NCI-H1092 treated with DMSO at 0.1 percent for 48 hours (cell line): ENCODE results near the gene MUTYH.

ENCODE experiments used
- DNase-seq: peaks from one replicate; lab custom pipeline; 2025; lab: John Stamatoyannopoulos, UW

MUTYH gene

DNA sequence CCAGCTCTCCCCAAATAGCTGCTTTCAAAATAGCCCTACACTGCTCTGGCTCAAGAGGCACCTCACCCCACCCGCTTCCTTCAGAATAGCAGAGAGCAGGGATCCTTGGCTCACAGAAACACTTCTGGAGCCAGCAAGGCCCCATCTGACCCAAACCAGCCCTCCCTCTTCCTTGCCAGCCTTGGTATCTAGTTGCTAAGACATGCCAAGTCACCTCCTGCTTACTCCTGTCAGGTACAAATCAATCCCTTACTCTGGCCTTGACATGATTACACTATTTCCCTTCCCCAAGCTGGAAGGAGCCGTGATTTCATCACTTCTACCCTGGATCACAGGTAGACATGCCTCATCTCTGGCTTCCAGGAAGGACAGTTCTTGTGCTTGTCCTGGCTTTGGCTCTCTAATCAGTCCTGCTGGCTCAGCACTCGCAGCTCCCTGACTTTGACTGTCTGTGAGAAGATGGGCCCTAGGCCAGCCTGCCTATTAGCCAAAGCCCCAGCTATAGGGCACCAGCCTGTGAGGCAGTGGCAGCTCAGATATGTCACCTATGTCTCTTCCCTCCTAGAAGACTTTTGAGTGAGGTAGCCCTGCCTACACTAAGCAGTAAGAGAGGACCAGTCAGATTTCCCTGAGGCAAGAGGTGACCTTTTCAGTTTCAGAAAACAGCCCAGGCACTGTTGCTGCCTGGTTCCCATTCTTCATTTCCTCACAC is 8.9 kb upstream of the MUTYH start:
- DNase-seq: no peak

DNA sequence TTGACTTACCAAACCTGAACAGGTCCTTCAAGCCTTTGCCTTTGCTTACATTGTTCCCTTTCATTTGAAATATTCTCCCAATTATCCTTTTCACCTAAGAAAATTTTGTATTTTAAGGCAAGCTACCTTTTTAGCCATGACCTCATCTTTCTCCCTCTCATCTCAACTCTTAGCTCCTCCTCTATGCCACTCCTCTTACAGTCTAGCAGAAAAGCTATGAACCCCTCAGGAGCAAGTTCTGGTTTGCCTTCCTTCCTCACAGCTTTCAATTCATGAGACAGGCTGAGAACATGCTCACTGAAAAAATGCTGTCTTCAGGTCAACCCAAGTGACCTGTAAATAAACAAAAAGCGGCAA is 8.3 kb upstream of the MUTYH start:
- no peak for DNase-seq

DNA sequence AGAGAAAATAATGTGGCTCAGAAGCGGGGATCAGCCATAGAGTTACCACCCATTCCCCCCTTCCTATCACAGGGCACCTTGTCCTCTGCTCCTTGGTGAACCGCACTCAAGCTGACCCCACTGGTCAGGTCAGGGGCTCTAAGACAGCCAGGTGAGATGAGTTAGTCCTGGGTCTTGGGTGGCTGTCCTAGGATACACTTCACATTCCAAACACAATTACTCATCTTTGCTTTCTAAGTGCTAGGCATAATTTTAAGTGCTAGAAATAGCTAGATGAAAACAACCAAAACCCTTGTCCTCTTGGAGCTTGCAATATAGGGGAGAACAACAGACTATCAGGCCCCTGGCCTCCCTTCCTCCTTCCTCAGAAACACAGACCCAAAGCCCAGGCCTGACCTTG is 7.8 kb upstream of the MUTYH start:
- no peak for DNase-seq

DNA sequence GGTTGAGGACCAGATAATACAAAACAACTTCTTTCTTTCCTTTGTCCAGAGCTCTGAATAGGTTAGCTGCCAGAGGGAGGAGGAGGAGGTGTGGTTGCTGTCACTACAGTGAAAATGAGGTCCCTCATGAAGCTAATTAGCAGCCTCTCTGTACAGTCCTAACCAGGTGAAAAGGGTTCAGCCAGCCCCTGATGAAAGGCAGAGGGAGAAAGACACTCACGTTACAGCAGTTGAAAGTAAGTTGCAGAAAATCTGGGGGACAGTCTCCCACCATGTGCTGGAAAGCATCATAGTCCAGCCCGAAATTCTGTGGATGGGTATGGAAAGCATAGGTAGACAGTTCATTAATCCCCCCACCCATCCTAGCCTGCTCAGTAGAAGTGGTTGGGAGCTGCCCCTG is 6.2 kb upstream of the MUTYH start:
- DNase-seq: no peak

DNA sequence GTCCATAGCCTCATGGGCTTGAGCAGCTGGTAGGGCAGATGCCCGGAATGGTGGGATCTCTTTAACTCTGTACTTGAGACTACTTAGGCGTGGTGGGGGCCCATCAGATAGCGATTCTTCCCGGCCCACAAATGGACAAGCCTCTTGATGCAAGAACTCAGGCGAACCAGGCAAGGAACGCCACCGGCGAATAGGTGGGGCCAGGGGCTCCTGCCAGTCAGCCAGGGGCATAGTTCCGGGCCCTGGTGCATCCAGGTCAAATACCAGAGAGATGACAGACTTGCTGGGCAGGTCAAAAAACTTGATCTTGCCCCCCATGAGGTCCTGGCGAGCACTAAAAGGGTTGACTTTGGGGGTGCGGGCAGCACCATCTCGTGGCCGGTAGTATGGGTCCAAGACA is 4.8 kb upstream of the MUTYH start:
- DNase-seq: no peak

DNA sequence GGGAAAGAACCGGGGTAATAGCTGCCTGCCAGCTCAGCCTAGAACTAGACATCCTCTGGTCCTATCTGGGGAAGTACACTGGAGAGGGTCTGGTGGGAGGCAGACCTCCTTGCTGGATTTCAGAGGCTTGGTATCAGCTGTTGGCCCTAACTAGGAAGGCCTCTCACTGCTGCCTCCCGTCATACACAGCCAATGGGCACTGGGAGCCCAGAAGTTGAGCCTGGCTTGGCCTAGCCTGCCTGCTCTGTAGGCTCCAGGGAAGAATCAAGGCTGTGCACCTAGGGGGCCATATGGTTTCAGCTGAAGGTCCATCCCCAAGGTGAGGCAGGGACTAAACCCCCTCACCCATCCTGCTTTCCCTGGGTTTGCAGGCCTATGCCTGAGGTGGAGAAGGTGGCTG is 4.3 kb upstream of the MUTYH start:
- DNase-seq: no peak

DNA sequence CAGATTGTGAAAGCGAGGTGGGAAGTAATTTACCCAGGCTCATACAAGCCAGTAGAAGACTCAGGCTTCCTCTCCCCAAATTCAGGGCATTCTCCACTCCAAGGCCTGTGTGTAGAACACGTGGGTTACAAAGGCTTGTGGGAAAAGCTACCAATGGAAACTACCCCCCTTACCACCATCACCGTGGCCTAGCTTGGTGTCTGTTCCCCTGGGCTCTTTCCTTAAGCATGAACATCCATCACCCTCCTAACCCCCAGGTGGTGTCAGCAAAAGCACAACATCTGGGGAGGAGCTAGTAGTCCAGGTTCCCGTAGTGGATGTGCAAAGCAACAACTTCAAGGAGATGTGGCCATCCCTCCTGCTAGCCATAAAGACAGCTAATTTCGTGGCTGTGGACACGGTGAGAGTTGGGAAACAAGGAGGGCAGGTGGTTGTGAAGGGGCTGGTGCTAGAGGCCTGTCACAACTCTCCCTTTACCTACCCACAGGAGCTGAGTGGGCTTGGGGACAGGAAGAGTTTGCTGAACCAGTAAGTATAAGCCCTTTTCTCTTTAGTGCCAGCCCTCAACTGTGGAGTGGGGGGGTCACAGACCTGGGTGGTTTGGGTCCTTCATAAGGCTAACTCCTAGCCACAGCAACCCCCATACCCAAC is 701 bp upstream of the MUTYH start:
- DNase-seq: no peak

DNA sequence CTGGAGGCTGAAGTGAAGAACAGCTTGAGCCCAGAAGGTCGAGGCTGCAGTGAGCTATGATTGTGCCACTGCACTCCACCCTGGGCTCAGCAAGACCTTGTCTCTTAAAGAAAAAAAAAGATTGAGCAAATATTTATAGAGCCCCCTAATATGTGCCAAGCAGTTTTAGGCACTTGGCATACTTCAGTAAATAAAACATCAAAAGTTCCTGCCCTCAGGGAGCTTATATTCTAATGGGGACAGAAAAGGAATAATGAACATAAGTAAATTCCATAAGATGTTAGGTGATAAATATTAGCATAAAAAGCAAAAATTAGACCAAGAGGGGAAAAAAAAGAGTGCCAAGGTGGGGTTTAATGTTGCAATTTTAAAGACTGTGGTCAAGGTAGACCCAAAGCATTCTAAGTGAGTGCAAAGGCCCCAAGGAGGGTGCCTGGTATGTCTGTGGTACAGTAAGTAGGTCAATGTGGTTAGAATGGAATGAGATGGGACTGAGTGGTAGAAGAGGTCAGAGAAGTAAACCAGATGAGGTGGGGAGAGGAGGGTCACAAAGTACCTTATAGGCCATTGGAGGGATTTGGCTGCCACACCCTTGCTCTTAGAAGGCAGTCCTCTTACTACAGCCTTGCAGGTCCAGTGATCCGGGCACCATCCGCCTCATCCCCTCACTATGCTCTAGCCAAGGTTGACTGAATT is 2.5 kb downstream of the MUTYH start:
- DNase-seq: no peak

DNA sequence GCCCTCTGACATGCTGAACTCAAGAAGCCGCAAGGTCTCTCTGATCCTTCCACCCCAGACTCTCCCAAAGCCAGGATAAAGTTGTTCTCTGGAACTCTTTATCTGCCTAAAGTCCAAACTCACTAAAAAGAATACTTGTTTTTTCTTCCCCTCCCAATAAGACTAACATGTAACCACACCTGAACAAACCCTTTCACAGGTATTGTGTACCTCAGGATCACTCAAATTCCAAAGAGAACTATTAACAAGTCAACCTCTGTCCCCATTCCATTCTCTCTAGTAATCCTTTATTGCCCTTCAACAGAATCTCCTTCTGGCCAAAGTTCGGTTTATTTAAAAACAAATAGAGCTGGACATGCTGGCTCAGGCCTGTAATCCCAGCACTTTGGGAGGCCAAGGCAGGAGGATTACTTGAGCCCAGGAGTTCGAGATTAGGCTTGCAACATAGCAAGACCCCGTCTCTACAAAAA is 4.3 kb downstream of the MUTYH start:
- no peak for DNase-seq

DNA sequence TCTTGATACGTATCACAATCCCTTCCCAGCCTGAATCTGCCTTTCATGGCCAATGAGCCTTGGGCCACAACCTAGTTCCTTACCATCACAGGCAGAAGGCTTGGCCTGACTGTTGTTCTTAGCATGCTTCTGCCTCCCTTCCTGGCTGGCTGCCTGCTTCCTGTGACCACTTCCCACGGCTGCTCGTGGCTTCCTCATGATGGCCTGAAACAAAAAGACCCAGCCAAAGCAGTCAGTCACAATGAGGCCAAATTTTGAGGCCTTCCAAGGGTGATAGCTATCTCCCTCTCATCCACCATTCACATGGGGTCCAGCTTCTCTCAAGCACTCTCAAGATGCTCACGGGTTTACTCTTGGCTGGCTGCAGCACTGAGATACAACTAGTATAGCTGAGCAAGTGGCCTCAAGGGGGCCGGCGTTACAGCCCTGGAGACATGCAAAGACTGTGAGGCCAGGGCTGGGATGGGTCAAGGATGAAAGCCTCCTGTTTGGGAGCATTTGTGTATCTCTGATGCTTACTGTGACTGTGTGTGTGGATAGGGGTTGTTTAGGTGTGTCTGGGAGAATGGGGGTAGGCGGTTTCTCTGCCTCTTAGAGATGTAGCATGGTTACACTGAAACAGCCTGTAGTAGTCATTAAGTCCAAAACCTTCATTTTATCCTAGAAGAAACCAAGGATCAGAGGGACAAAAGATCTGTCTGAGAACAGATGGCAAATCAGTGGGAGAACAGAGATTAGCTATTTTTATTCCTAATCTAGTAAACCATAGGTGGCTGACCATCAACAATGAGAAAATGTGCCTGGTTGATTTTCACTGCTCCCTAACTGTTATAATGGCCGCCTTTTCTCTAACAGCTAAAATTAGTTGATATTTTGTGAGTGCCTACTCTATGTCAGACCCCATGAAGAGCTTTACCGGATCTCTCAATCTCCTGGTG is 5.7 kb downstream of the MUTYH start:
- no peak for DNase-seq

DNA sequence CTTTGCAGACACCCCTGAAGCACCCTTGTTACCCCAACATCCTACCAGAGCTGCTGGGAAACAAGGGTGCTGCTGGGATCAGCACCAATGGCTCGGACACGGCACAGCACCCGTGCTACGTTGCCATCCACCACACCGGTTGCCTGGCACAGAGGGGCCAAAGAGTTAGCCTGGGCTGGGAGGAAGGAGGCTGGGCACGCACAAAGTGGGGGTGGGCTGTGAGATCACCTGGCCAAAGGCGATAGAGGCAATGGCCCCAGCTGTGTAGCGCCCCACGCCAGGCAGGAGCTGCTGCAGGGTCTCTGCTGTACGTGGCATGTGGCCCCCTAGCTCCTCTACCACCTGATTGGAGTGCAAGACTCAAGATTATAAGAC is 7.9 kb downstream of the MUTYH start:
- DNase-seq: no peak

DNA sequence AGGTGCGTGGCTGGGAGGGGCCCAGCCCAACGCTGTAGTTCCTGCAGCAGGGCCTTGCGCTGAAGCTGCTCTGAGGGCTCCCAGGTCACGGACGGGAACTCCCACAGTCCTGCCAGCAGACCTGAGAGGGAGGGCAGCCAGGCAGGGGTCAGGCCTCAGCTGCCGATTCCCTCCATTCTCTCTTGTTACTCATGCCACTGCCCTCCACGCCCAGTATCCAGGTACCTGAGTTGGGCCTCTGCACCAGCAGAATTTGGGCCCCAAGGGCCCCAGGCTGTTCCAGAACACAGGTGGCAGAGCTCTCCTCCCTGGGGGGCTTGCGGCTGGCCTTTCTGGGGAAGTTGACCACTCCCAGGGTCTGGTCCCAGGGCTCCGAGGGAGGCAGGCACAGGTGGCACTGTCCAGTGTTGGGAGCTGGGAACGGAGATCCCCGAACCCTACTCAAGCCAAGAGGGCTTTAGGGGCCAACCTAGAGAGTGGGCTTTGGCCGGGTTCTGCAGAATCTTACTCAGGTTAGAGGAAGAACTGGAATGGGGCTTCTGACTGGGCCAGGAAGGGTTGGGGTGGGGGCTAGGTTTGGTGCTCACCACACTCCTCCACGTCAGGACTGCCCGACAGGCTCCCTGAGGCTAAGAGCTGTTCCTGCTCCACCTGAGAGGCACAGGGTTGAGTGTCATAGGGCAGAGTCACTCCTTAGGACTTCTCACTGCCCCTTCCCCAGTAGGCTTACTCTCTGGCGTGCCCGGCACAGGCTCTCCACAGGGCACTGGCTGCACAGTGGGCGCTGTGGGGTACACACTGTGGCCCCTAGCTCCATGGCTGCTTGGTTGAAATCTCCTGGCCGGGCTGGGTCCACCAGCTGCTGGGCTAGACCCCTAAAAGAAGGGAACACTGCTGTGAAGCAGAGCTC is 8.5 kb downstream of the MUTYH start:
- no peak for DNase-seq

DNA sequence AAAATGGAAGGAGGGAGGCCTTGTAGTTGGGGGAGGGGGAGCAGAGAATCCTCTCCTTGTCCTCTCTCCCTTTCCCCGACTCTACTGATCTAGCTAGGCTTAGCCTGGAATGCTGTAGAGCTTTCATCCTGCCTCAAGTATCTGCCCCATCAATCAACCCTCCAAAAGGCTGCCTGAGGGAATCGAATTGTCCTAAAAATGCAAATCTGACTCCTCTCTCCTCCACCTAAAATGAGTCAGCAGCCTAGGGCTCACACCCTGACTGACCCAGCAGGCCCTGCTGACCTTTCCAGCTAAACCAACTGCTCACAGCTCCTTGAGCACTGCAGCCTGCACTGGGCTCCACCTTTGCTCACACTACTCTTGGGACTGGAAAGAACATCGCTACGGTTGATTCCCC is 10.8 kb downstream of the MUTYH start:
- no peak for DNase-seq

DNA sequence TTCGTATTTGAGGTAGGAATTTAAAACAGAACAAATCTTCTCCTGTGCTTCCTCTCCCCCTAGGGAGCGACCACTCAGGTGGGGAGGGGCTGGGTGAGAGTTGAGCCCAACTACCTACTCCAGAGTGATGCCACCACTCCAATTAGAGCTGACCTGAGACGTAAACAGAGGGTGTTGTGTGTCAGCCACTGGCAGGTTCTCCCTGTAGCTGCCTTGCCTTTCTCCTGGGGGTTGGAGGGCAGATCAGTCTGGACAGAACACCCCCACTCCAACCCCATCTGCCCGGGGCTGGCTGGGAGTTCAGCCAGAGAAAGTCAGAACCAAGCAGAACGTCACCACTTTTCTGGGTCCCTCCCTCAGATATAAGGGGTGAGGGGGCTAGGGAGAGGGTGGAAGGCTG is 11.6 kb downstream of the MUTYH start:
- DNase-seq: no peak

DNA sequence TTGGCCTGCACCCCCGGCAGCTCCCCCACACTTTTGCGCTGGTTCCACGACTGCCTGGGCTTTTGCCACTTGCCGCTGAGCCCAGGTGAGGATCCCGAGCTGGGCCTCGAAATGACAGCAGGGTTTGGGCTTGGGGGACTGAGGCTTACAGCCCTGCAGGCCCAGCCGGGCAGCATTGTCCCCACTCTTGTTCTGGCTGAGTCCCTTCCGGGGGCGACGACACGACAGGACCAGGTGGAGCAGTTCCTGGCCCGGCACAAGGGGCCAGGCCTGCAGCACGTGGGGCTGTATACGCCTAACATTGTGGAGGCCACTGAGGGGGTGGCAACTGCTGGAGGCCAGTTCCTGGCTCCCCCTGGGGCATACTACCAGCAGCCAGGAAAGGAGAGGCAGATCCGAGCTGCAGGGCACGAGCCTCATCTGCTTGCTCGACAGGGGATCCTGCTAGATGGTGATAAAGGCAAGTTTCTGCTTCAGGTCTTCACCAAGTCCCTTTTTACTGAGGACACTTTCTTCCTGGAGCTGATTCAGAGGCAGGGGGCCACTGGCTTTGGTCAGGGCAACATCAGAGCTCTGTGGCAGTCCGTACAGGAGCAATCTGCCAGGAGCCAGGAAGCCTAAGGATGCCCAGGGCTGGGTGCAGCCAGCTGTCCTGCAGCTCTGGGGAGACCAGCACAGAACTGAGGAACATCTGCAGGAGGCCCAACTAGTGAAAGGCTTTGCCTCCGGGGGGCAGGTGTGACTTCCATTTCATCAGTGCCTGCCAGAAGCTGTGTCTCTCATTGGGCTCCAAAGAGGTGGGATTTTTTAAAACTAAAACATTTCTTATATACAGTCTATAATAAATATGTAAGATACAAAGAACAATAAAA is 12.4 kb downstream of the MUTYH start:
- peak; percentile 24 for DNase-seq

DNA sequence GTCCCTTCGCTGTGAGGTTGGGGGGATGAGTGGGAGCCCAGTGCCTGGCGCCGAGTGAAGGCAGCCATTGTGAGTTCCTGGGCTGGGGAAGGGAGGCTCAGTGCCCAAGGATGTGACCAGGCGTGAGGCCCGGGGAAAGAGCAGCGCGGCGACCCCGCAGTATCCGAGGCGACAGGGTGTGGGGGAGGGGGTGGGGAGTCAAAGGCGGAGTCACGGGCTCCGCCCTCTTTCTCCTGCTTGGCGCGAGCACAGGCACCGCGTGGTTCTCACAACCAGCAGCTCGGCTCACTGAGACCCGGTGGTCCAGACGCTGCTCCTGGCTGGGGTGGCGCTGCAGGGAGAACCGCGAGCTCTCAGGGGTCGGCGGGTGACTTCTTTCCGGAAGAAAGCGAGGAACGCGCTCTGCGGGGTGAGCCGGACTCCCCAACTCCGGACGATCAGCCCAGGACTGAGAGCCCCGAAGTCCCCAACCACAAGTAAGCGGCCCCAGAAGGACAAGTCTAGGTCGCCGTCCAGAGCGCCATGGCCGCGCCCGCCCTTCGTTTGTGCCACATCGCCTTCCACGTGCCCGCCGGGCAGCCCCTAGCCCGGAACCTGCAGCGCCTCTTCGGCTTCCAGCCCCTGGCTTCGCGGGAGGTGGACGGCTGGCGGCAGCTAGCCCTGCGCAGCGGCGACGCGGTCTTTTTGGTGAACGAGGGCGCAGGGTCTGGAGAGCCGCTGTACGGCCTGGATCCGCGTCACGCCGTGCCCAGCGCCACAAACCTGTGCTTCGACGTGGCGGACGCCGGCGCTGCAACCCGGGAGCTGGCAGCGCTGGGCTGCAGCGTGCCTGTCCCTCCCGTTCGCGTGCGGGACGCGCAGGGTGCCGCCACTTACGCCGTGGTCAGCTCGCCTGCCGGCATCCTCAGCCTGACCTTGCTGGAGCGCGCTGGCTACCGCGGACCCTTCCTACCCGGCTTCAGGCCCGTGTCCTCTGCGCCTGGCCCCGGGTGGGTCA is 13.3 kb downstream of the MUTYH start, which contains the start of gene HPDL:
HPDL (plus strand) TSS at position 269 of the 997 bp plus-strand sequence; CDS start at position 523, 254 bp downstream.
- peak; percentile 86 for DNase-seq

DNA sequence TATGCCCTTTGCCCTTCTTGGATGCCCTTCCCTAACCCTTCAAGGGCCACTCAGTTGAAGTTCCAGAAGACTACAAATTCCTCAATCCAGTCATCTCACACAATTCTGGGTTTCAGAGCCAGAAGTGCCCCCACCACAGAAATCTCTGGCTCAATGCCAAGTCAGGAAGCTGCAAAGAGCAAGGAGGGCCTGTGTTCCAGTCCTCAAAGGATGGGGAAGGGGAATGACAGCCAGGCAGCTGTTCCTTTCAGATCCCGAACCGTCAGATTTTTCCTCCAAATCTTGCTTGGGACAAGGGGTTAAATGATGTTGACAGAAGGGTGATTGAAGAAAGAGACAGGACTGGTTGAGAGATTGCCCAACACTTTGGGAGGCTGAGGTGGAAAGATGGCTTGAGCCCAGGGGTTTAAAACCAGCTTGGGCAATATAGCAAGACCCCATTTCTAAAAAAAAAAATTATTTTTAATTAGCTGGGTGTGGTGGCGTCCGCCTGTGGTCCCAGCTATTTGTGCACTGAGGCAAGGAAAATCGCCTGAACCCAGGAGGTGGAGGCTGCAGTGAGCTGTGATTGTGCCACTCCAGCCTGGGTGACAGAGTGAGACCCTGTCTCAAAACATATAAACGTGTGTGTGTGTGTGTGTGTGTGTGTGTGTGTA is 14.3 kb downstream of the MUTYH start:
- DNase-seq: peak; percentile 41

DNA sequence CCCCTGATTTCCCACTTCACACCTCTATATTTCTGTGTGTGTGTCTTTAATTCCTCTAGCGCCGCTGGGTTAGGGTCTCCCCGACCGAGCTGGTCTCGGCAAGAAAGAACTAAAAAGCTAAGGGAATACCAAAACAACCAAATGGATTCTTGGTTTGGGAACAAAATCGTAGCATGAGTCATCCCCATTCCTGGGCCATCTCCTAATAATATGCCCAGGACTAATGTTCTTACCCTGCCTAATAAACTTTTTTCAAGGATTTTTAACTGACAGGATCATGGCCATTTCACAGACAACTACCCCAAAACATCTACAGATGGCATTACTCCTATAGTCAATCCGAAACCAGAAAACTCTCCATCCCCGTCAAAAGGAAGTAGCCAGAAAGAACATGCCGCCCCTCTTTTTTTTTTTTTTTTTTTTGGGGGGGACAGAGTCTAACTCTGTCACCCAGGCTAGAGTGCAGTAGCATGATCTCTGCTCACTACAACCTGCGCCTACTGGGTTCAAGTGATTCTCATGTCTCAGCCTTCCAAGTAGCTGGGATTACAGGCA is 17.7 kb downstream of the MUTYH start:
- no peak for DNase-seq
